Stimulated activated CD4-positive, alpha-beta T cell treated with anti-CD3 and anti-CD28 coated beads, Interleukin-2, amount 100 ng/mL, for 4 hours (primary cell): ENCODE results near the gene SLC24A3.
"Not testable (repeated sequence)": the region's sequence is repeated elsewhere in the genome, so short reads cannot be mapped to it uniquely, and the experiment has no call there.

Source experiments
- DNase-seq: peaks from one replicate; pipeline ENCODE4 v3.0.0-alpha.2; 2020; ENCODE audit warnings: low read depth

The SLC24A3 gene

DNA sequence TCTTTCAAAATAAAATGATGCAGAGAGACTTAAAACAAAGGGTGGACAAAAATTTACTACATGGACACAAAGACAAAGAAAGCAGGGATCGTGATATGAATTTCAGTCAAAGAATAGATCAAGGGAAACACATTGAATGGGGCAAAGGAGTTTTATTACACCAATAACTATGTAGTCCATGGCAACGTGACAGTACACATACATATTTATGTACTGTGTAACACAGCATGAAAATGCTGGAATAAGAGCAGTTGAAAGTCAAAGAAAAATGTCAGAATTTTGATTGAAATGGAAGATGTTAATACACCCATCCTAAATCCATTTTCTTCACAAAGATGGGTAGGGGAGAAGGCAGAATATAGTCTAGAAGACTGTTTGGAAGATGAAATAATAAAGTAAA is 536.2 kb downstream of the SLC24A3 start:
- no peak for DNase-seq

DNA sequence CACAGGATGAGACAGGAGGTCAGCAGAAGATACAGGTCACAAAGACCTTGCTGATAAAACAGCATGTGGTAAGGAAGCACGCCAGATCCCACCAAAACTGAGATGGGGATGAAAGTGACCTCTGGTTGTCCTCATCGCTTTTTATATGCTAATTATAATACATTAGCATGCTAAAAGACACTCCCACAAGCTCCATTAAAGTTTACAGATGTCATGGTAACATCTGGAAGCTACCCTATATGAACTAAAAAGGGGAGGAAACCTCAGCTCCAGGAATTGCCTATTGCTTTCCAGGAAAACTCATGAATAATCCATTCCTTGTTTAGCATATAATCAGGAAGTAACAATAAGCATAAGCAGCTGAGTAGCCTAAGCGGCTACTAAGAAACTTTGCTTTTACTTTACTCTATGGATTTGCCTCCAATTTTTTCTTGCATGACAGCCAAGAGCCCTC is 537.2 kb downstream of the SLC24A3 start:
- DNase-seq, result no peak

DNA sequence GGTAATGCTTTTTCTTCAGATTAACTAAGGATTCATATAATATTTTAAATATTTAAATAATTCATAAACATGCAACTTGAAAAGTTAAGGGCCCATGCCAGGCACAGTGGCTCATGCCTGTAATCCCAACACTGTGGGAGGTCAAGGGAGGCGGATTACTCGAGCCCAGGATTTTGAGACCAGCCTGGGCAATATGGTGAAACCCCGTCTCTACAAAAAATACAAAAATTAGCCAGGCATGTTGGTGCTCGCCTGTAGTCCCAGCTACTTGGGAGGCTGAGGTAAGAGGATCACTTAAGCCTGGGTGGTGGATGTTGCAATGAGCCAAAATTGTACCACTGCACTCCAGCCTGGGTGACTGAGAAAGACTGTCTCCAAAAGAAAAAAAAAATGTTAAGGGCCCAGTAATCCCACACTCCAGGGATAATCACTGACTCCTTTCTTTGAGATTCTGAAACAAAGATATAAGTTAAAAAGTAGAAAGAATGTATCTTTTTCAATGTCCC is 537.7 kb downstream of the SLC24A3 start:
- DNase-seq, result no peak

DNA sequence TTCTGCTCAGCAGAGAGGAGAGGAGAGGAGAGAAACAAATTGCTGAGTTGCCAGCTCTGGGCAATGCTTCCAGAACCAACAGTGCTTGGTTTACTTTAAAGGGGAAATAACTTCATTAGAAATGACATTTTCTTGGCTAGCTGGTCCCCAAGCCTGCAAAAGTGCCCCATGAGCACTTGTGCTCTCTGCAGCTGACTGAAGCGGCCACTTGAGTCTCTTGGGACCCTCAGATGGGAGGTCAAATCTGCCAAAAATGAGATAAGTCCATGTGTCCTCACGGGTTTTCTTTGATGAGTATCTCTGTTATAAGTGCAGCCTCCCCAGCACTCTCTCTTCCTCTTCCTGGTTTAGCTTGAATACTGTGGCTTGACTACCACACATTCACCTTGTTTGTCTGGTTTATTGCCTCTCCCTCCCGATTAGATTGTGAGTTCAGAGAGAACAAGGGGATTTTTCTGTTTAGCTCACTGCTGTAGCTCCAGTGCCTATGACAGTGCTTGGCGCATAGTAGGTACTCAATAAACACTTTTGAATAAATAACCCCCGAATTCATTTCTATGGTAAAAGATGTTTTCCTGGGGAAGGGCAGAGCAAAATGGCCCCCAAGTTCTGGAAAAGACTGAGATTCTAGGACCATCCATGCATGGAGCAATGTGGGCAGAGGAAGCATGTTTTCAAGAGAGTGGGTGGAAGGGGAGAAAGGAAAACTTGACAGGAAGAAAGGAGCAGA is 538.6 kb downstream of the SLC24A3 start:
- DNase-seq, result no peak

DNA sequence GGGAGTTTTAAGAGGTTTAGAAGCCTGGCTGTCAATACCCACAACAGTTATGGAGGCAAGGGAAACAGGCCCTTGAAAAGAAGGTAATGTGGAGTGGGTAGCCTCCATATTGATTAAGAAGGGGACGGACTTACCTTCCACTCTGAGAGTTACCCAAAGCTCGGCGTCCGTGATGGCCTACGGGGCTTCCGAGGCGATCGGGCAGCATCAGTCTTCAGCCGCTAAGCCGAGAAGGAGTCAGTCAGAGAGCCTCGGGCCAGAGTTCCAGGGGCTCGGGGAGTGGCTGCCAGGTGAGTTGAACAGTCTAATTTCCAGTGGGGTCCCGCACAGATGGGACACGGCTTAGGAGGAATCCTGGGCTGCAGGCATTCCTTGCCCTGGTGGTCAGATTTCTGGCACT is 541.8 kb downstream of the SLC24A3 start:
- not testable (repeated sequence) for DNase-seq

DNA sequence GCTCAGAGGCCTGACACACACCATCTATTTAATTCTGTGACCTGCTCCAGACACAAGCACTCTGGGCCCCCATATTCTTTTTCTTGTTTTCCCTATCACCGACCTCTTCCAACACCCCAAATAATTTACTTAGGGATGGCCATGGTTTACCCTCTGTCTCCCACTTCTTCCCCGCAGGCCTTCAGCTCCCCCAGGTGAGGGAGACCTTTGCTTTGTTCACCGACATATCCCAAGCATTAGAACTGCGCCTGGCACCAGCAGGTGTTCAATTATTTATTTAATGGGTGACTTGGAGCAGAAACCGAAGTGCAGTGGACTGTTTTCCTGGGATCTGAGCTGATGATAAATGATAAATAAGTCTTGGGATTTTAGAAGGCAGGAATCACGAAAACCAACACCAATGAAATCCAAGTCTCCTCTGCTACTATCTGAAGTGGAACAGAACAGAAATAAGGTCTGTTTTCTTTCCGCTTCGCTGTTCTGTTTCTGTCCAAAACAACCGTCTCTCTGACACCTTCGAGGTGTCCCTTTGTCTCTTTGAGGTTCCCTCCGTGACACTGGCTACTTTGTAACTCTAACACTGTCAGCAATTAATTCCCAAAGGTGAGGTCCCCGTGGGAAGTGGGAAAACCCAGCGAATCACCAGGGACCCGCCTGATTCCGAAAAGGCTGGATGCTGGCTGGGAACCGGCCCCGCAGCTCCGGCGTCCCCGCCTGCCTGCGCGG is 544.5 kb downstream of the SLC24A3 start:
- DNase-seq, result no peak

DNA sequence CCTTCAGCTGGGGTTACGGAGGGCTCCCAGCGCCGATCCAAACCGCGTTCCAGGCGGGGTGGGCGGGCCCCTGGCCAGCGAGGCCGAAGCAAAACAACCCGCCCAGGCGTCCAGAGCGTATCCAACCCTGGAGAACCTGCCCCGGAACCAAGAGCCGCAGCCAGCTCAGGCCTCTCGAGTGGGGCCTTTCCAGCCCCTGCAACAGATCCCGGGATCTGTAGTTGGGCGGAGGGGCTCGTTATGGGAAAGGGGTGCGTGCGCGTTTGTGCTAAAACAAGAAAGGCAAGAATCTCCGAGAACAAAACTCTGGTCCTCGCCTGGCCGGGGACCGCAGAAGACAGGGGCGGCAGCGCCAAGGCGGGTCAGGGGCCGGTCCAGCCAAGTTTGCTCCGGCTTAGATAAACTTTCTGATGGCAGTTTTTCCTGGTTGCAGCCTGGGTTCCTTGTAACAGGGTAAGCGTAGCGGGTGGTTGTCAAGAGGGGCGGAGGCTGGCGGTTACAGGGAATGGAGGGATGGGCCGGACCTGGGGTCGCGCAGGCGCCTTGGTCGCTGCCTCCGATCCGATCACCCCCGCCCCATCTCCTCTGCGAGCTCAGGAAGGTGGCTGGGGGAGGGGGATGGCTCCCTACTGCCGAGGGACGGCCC is 545.2 kb downstream of the SLC24A3 start:
- no peak for DNase-seq

DNA sequence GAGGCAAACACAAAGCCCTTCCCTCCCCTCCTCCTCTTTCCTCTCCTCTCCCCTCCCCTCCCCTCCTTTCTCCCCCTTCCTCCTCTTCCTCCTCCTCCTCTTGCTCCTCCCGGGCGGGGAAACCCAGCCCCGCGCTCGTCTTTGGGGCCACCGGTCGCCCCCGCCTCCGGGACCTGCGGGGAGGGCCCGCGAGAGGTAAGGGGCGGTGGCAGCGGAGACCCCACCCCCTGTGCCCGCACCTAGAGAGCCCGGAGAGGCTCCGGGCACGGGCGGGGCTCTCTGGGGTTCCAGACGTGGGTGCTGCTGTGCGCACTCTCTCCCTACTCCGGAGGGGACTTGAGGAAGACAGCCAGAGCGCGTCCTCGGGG is 545.7 kb downstream of the SLC24A3 start, which contains the start of gene RIN2:
Gene RIN2 (plus strand): TSS at position 126 of the 368 bp plus-strand sequence. CDS start 131,344 bp downstream, outside the sequence.
- no peak for DNase-seq

DNA sequence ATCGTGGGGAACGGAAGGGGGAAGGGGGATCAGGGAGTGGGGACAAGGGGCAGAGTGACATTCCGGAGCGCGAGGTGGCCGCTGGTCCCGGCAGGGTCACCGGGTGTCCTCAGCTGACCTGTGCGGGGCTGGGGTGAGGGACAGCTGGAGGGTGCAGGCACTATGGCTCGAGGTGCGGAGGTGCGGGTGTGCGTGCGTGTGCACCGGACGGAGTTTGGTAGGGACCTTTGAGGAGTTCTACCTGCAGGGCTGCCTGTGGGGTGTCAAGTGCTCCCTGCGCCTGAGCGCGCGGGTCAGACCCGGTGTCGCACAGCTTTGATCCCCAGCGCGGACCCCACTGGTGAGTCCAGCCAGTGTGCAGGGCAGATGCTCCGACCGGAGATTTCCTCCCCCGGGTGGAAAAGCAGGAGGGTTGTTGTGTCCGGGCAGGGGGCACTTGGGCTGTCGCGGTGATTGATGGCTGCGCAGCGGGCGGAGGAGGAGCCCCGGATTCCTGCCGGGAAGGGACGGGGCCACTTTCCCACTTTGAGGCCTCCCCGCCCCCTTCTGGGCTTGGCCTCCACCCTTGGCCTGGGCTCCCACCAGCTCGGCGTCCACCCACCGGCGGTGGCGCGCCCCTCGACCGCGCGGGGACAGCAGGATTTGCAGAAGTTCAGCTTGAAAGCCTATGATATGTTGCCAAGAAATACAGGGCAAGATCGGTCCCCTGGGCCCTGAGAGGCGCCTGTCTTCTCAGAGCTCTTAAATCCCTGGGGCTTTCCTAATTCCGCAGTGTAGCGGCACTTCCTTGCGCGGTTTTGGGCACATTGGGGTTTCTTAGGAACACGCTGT is 546.3 kb downstream of the SLC24A3 start:
- DNase-seq, result no peak

DNA sequence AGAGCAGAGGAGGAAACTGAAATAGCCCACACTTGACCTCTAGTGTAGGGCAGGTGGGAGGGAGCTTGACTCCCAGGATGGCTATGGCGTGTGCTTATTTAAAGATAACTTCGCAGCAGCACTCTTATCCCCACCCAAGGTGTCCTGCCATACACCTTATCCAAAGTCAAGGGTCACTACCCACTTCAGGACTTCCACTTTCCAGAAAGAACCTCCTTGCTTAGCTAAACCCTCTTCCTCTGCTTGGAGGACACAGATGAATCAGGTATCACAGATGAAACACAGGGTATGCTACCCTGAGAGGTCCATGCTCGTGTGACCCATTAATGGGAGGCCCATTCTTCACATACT is 547.9 kb downstream of the SLC24A3 start:
- DNase-seq, result no peak

DNA sequence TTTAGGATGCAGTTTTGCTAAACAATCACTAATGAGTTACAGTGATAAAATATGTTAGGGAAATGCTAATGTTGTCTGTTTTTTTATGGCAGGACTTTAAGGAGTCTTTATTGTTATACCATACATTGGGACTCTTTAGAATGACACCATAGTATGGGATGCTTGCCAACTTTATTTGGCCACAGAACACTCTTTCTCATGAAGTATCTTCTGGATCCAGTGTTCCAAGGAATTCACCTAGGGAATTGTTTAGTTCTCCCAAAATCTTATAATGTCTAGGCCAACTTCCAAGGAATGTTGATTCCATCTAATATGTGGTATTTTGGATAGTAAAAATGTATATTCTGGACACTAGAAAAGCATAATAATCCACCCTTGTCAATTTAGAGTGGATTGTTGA is 548.9 kb downstream of the SLC24A3 start:
- no peak for DNase-seq

DNA sequence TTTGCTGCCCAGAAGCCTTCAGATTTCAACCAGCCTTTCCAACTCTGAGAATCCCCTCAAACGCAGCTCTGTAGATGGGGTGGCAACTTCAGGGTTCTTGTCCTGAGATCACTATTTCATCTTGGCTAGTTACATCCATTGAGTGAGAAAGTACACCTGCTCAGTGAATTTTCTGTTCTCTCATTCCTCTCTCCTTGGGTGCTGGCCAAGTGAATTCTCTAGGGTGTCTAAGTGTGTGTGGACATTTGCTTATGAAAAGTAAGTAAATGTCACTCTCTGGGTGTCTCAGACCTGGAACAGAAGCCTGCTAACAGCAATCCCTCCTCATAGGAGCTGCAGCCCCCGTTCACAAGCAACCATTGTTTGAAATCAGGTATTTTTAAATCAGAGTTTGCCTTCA is 549.4 kb downstream of the SLC24A3 start:
- DNase-seq, result no peak

DNA sequence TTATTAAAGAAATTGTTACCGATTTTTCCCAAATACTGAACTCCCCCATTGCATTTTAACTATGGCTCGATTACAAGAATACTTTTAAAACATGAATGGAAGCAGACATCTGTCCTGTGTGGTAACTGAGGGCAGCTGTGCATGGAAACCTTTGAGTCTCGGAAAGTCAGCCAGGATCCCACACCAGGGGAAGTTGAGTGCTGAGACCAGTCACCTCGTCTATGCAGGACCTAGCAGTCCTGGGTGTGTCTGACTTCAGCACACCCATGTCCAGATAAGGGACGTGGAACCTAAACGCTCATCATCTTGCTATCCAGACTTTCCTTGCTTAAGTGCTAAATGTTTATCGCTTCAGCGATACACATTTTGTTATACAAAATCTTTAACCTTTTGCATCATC is 551.8 kb downstream of the SLC24A3 start:
- DNase-seq, result no peak

DNA sequence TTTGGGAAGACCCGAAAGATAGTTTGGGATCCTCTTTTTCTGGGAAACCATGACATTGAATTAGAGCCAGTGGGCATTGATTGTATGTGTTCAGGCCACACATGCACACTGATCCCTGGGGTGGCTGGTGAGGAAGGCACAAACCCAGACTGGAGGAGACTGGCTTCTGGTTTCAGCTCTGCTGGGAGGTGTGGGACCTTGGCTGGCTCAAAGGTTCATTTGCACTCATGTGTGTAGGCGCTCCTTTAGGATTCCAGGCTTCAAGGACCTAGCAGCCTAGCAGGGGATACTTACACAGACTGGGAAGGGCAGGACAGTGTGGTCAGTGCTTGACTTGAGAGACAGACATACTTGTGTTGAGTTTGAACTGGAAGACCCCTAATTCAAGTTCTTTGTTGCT is 552.8 kb downstream of the SLC24A3 start:
- no peak for DNase-seq

DNA sequence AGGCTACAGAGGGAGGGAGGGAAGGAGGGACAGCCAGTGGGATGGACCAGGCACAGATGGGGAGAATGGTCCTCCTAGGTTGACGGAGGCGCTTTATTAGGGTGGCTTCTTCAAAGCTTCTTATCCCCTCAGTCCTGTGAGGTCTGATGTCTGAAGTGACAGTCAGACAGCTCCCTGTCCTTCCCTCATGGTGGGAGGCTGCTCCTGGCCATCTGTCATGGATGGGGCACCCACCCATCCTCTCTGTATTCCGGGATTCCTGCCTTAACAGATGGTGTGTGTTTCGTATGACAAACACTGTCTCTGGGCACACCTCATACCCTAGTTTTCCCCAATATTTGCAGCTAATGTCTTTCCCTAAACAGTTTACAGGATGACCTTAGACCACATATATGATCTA is 553.5 kb downstream of the SLC24A3 start:
- no peak for DNase-seq

DNA sequence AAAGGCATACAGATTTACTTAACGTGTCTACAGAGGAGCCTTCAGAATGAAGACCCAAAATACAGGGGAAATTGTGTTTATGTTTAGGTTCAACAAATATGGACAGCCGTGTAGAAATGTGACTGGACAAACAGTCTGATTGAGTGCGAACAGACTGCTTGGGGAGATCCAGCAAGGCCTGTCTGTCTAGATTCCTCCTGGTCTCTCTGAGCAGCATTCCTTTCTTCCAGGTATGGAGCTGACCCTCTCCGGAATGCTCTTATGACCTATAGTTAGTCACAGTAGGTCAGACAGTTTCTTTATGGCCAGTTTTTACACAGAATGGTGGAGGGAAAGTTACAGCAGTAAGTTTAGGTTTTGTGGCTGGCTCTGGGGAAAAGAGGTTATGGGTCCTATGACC is 554.6 kb downstream of the SLC24A3 start:
- DNase-seq, result no peak

DNA sequence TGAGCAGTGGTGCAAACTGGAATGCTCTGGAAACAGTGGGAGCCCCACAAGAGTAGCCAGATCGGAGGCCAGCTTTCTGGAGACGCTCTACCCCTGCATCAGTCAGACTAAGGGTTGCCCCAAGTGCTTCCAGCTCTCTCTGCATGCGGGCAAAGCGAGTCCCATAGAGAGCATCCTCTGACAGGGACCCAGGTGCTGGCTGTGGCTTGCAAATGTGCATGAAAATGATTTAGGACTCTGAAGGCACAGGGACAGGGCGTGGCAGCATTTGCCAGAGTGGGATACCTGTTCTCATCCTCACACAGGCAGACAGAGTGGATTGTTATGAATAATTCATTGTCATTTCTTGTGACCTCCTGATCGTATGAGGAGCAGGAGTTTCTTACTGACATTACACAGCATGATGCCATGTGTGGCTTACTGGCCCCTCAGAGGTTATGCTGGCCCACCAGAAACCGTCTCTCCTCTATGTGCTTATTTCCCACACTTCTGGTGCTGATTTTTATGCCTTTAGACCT is 555.9 kb downstream of the SLC24A3 start:
- DNase-seq, result no peak

DNA sequence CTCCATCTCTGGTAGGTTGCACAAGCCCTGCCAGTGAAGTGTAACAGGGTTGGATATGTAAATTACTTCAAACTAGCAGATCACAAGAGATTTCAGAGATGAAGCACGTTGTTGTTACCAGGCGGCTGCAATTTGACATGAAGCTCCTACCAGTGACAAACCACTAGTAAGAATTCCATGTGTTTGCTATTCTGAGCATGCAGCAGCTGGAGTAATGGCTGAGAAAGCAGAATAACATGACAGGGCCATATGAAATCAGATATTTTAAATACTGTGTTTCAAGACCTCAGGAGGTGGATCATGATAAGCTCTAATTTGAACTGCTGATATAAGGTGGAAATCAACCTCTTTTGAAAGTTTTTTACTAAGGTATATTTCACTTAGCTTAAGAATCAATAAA is 557.1 kb downstream of the SLC24A3 start:
- DNase-seq, result no peak

DNA sequence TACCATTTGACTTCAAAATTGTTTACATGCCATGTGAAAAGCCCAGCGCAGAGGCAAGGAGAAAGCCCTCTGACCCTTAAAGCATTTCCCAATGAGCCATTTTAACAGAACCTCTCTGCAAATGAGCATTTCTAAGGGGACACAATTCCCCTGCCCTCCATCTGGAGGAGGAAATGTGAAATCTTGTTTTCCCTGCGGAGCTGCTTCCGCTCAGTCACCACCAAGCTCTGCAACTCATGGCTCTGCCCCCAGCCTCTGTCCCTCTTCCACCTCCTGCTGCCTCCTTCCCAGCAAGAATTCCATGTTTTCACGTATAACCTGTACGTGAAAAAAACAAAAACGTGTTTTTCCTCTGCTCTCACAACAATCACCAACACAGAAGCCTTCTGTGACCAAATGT is 557.9 kb downstream of the SLC24A3 start:
- DNase-seq, result no peak

DNA sequence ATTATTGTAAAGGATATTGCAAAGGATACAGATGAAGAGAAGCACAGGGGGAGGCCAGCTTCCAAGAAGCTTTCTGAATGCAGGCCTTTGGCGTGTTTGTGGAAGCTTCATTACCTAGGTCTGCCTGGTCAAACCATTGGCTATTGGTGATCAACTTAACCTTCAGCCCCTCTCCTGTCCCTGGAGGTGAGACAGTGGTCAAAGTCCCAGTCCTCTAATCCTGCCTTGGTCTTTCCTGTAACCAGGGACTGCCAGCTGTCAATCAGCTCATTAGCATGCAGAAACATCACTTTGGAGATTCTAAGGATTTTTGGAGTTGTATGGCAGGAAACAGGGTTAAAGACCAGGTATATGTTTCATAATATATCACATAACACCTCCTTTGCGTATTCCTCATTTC is 558.6 kb downstream of the SLC24A3 start:
- DNase-seq, result no peak
